Esophagus muscularis mucosa (tissue), 3 donors: Measurements from ENCODE around the gene CAMKMT.

Experiments
- CTCF ChIP-seq, 3 experiments: fragments of 200-600 bp in 2 of 3; fragments of 450-650 bp in 1 of 3; sonication (generic) in 2 of 3; IDR thresholded peaks; one replicate each; pipeline ENCODE4 v1.5.1; 2017 to 2019; ENCODE audit warnings: antibody characterized with exemption in 3 of 3, mild to moderate bottlenecking in 2 of 3, moderate library complexity in 1 of 3
- POLR2A ChIP-seq: fragments of 450-650 bp; IDR thresholded peaks from one replicate; pipeline ENCODE4 v1.6.1; 2017; ENCODE audit warnings: antibody characterized with exemption, moderate library complexity, mild to moderate bottlenecking, low read depth

GRCh38 chr2:44349506-44349905 is 12.2 kb upstream of the CAMKMT start:
- TF ChIP-seq CTCF (IDR thresholded peaks at IDR 0.05) (no peak), POLR2A (no peak)
